Dermis microvascular lymphatic vessel endothelial cell (primary cell): ENCODE measurements around the gene FAM8A1. TPM values are rescaled to one million over a fixed set of nuclear protein-coding genes. Genes with fewer than 3 reads are reported as not detected.

Experiments used
- DNase-seq, 2 donors: peaks; one replicate each; pipeline versions ENCODE4 v3.0.0 to v3.0.0-alpha.2; 2010; ENCODE audit warnings: low read depth in 2 of 2
- total RNA-seq: library from RNA; depleted of rRNA; stranded (reverse); fragments of >200 nt; gene quantifications from 2 replicates; pipeline ENCODE4 v1.2.1, GENCODE V29; 2014

FAM8A1 gene
- total RNA-seq, 1 donor from 2014 or later = 8.5 TPM

DNA sequence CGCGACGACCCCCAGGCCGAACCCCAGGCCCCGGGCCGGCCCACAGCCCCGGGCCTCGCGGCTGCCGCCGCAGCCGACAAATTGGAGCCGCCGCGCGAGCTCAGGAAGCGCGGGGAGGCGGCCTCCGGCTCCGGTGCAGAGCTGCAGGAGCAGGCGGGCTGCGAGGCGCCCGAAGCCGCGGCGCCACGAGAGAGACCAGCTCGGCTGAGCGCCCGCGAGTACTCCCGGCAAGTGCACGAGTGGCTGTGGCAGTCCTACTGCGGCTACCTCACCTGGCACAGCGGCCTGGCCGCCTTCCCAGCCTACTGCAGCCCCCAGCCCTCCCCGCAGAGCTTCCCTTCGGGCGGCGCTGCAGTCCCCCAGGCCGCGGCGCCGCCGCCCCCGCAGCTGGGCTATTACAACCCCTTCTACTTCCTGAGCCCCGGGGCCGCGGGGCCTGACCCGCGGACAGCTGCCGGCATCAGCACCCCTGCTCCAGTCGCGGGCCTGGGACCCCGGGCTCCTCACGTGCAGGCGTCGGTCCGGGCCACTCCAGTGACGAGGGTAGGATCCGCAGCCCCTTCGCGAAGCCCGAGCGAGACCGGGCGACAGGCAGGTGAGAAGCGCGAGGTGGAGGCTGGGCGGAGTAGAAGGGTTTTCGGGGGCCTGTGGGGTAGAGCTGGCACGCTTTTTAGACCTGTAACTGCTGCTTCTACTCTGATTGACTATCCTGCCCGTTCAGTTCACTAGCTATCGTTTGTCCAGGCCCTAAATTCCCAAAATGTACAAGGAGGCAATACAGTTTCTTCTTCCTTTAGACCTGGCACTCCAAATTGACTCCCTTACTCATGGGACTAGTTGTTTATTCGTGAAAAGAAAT, 654 bp downstream of the FAM8A1 start:
- DNase-seq = peak in 1 of 2 donors; percentile 48

DNA sequence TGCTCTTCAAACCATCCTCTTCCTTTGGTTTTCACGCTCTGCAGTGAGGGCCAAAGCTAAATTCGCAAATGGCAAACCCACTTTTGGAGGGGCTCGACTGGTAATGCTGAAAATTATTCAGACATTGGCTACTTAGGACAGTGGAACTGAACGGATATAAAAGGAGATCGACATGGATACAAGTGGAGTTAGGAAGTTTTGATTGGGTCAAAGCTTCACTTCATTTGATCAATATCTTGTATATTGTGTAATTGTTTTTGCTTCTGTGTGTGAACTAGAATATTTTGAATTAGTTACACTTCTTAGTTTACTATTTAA, 1.2 kb downstream of the FAM8A1 start:
- no peak for DNase-seq

DNA sequence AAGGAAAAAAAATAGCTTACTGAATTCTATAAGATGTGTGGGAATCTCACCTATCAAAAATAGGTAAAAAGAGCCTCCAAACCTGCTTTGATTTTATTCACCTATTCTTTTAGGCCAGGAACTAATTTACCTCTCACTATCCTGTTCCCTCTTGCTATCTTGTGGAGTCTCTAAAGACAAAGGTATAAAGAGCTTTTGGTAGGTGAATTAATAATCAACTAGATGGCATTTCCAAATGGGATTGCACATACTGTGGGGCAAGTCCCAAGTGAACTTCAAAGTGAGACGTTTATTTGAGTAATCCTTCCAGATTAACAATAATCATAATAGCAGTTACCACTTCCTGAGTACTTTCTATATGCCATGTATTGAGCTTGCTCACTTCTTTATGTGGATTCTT, 2.8 kb downstream of the FAM8A1 start:
- DNase-seq = no peak

DNA sequence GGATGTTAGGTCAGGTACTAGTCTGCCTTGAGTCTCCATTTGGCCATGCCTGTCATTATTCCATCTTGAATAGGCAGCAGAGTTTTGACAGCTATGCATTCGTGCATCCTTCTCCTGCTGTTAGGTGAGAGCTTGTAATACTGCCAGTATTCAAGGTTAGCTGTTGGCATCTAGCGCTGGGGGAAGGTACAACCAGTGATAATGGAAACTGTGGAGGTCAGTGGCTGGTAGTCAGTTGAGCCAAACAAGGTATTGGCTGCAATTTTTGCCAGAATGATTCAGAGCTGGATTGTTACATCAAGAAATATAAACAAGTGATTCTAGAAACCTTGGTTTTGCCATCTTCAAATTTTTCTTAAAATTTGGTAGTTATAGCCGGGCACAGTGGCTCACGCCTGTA, 6.5 kb downstream of the FAM8A1 start:
- no peak for DNase-seq

DNA sequence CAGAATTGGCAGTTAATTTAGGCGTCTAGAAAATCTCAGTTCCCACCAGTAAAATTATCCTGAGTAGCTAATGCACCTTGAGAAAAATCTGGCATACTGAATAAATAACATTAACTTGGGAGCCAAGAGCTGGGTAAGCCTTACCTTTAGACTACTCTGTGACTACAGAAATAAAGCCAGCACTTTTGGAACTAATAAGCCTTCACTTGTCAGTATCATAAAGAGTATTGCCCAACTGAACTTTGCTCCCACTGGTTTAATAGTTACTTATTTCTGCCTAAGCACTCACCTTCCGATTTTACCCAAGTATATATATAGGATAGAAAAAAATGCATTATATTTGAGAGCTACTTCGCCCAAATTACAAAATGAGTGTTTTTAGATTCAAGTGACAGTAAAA, 10.7 kb downstream of the FAM8A1 start:
- no peak for DNase-seq

DNA sequence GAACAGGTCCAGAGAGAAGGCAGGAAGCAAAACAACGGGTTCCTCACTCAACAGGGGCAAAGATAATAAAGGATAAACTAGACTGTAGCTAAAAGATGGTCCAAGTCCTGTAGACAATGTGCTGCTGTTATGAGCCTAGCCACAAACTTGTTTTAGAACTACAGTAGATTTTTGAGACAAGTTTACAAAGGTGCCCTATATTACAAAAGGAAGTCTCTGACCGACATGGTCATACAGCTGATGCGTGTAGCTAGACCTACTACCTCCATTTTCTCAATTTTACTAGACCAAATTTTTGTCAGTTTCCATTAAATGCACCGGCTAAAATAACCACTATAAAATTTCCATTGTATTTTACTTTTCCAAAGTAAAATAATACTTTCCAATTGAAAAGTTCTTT, 11.9 kb downstream of the FAM8A1 start:
- no peak for DNase-seq

DNA sequence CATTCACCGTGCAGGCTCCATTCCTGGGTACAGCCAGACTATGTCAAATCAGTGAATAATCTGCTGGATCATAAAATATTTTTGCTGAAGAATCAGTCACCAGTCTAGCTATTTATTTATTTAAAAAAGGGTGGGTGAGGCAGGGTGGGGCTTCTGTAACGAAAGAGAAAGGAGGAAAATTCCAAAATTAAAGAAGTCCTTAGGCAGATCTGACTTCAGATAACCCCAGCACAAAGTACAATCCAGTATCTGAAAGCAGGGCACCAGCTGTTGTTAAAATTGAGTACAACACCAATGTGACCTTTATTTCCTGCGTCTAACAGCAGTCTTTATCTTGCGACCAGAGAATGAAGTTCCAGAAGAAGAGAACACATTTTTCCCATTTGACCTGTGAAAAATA, 15.7 kb downstream of the FAM8A1 start:
- no peak for DNase-seq

DNA sequence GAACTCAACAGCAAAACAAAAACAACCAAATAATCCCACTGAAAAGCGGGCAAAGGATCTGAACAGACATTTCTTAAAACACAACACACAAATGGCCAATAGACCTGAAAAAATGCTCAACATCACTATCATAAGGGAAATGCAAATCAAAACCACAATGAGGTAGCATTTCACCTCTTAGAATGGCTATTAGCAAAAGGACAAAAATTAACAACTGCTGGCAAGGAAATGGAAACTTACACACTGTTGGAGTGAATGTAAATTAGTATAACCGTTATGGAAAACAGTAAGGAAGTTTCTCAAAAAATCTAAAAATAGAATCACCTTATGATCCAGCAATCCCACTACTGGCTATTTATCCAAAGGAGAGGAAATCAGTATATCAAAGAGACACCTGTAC, 20.9 kb downstream of the FAM8A1 start:
- DNase-seq = no peak

DNA sequence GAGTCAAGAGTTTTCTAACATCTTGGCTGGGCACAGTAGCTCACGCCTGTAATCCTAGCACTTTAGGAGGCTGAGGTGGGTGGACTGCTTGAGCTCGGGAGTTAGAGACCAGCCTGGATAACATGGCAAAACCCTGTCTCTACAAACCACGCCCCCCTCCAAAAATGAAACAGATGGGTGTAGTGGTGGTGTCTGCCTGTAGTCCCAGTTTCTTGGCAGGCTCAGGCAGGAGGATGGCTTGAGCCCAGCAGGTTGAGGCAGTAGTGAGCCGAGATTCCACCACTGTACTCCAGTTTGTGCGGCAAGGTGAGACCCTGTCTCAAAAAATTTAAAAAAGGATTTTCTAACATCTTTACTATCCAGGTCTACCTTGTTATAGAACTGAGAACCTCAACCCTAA, 22.0 kb downstream of the FAM8A1 start:
- DNase-seq = no peak

DNA sequence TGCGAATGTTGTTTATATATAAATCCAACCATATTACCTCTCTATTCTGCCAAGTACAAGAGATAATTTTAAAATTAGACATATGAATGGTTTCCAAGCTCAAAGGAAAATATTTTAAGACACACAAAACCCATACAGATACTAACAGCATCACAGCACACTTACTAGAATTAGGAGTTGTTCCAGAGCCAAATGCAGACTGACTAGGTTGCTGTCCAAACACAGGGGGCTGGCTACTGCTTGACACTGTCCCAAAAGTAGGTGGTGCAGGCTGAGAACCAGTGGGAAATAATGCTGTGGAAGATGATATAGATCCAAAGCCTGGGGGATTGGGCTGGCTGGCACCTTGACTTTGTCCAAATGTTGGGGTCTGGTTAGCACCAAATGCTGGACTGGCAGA, 24.3 kb downstream of the FAM8A1 start:
- DNase-seq = no peak

DNA sequence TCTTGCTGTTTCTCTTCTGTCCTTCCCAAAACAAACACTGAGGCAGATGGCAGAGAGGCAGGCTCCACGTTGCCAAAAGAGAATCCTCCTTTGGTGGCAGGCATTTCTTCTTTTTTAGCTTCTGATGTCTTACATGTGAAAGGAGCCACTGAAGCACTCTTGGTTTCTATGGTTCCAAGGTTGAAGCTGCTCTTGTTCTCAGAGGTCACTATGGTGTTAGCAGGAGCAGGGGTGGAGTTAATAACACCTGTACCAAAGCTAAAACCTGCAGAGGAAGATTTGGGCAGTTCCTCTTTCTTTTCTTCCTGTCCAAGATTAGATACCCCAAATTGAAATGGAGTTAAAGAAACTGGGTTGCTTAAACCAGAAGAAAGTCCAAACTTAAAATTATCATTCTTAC, 28.8 kb downstream of the FAM8A1 start:
- DNase-seq = no peak

DNA sequence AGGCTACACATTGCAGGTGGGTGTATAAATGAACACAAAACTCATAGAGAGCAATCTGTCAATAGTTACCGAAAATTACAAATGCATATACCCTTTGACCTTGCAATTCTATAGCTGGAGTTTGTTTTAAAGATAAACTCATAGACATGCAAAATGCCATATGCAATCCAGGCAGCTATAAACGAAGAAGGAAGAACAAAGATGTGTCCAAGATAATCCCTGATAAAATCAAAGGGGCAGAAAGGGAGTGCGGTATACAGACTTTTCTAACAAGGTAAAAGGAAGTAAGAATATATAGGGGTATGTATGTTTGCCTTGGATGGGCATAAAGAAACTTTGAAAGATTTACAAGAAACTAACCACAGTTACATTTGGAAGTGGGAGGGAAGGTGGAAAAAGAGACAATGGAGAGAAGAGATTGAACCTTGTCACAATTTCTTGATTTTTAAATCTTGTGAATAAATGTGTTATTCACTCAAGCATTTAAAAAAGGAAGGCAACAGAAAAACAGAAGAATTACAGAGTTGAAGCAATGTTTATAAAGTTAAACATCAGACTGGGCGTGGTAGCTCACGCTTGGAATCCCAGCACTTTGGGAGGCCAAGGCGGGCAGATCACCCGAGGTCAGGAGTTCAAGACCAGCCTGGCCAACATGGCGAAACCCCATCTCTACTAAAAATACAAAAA, 29.9 kb downstream of the FAM8A1 start:
- no peak for DNase-seq

DNA sequence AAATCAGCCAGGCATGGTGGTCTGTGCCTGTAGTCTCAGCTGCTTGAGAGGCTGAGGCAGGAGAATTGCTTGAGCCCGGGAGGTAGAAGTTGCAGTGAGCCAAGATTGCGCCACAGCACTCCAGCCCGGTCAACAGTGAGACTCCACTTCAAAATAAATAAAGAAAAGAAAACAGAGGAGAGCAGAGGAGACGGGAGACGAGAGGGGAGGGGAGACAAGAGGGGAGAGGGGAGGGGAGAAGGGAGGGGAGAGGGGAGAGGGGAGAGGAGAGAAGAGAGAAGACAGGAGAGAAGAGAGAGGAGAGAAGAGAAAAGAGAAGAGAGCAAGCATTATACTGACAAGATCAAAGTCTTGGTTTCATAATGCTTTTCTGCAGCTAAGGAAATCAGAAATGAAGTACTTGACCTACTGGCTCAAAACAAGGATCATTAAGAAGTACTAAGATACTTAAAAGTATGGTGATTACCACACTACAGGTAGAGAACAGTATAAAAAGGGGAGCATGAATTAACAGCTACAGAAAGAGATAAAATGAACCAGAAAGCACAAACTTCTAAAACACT, 30.5 kb downstream of the FAM8A1 start:
- DNase-seq = no peak

DNA sequence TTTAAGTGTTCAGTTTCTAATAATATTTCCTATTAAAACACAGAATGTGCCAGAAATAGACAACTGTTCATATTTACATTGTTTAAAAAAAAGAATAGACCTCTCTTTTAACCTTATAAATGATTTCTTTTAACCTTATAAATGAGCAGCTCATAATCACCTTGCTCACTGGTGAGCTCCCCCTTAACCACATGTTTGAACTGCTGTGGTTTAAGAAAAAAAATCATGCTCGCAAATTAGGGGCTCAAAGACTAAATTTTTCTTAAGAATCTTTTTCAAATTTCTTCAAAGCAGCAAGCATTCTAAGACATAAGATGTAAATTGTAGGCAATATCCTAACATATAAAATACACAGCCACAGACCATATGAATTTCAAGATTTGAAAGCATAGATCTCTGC, 32.8 kb downstream of the FAM8A1 start:
- DNase-seq = no peak

DNA sequence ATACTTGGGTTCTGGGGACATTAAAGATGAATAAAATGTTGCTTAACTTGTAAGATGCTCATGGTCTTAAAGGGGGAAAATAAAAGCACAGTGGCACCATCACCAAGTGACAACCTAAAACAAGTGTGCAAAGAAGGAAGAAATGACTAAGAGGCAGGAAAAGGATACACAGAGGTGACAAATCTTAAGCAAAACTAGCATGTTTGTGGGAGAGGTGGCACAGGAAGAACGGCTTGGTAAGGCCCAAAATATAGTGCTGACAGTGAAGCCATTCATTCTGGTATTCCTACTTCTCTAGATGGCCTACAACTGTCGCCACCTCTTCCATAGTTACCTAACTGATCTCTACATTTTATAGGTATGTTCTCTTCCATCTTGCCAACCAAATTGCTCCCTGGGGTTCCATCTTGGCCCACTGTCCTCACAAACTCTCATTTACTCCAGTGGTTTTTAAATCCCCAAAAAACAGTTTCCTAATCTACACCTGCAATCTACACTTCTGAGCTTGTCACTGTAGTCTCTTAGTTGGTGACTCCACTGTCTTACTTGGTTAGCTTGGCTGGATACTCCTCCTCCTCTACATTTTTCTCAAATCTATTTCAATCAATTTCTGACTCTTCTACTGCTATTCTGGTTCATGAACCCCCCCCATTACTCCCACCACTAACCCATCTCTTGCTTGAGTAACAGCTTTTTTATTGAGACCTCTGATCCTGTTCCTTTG, 33.5 kb downstream of the FAM8A1 start:
- no peak for DNase-seq

DNA sequence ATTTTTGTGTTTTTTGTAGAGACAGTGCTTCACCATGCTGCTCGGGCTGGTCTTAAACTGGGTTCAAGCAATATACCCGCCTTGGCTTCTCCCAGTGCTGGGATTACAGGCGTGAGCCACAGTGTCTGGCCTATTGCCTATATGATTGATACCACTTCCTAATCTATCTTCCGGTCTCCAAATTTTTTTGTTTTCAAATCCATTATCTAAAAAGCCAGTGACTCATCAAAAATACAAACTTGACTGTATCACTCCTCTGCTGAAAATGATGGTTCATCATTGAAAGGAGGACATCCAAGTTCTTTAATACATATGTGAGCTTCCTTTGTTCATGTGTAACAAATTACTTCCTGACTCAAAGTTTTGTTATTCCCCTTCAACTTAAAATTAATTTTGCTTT, 35.5 kb downstream of the FAM8A1 start:
- DNase-seq = peak in 1 of 2 donors; percentile 12

DNA sequence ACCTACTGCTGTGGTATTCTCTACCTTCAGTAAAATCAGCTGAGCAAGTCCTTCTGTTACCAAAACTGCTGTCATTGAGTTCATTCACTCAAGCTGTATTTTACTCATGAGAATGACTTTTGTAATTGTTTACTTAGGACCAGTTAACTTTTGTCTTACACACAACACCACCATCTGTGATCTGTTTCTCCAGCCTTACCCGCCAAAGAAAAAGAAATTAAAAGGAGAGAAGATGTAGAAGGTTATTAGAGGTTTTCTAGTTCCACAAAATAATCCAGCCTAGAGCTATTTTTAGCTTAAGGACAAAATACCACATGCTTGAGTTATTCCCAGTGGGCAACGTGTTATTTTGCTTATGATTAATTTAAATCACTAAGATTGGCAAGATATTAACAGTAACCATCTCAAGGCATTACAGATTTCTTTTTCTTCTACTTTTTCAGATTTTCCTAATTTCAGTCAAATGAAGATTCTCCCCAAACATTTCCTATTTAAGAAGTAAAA, 38.2 kb downstream of the FAM8A1 start:
- no peak for DNase-seq

DNA sequence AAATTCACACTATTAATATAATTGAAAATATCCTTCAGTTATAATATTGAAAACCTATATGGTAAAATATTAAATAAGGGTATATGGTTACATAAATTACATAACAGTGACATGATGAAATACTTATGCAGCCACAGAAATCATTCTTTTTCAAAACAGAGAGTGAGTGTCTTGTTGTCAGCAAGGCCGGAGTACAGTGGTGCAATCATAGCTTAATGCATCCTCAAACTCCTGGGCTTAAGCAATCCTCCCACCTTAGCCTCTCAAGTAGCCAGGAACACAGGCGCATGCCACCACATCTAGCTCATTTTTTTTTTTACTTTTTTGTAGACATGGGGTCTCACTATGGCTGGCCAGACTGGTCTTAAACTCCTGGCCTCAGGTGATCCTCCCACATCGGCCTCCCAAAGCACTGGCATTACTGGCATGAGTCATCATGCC, 40.4 kb downstream of the FAM8A1 start:
- DNase-seq = no peak

DNA sequence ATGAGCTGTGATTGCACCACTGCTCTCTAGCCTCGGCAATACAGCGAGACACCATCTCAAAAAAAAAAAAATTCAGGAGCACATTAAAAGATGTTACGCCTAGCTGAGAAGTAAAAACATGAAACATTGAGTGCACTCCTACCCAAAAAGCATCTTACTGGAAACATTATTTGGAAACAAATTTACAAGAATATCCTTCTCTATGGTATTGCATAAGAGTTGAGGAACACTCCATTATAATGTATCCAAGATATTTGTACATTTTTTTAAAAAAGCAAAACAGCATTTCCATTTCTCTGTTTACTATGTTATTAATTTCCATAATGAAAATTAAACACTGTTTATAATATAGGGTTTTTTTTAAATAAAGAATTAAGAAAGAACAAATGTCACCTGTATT, 48.6 kb downstream of the FAM8A1 start:
- DNase-seq = no peak

DNA sequence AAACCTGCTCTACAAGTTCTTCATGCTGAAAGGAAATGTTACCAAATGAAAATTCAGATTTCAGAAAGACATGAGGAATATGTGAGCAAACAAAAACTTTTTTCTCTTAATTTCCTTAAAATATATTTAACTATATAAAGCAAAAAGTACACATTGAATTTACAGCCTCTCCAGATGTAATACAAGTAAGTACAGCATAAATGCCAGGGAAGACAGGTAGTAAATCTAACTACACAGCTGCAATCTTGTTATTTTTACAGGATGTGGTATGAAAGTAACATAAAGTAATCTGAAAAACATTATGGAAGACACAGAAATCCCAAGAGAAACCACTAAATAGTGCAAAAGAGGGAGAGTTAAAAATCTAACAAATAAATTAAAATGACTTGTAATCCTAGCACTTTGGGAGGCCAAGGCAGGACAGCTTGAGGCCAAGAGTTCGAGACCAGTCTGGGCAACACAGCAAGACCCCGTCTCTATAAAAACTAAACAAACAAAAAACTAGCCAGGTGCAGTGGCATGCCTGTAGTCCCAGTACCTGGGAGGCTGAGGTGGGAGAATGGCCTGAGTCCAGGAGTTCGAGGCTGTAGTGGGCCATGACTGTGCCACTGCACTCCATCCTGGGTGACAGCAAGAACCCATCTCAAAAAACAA, 50.7 kb downstream of the FAM8A1 start:
- DNase-seq = no peak

DNA sequence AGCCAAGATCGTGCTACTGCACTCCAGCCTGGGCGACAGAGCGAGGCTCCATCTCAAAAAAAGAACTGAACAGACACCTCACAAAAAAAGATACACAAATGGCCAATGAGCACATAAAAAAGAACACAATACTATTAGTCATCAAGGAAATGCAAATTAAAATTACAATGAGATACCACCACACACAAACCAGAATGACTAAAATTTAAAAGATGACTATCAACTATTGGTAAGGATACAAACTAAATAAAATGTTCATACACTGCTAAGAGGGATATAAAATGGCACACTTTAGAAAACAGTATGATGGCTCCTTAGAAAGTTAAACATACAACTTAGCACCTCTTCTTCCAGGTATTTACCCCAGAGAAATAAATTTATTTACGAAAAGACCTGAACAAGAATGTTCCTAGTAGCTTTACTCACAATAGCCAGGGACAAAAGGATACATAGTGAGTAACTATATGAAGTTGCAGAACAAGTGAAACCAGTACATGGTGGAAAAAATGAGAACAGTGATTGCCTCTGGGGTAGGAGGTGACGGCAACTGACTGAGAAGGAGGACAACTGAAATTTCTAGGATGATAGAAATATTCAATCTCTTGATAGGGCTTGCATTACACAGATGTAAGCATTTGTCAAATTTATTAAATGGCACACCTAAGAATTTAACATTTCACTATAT, 53.2 kb downstream of the FAM8A1 start:
- DNase-seq = no peak
